ENCODE measurements around the gene P2RY14. TPM values are rescaled to one million over a fixed set of nuclear protein-coding genes. Genes with fewer than 3 reads are reported as not detected.
A peak's percentile ranks its signal among the peaks of the same experiment; 100 is the strongest.

Gene P2RY14
- total and polyA plus RNA-seq, 12 donors = 0.17 to 2.4 (median 0.57) TPM; not detected in 1

DNA sequence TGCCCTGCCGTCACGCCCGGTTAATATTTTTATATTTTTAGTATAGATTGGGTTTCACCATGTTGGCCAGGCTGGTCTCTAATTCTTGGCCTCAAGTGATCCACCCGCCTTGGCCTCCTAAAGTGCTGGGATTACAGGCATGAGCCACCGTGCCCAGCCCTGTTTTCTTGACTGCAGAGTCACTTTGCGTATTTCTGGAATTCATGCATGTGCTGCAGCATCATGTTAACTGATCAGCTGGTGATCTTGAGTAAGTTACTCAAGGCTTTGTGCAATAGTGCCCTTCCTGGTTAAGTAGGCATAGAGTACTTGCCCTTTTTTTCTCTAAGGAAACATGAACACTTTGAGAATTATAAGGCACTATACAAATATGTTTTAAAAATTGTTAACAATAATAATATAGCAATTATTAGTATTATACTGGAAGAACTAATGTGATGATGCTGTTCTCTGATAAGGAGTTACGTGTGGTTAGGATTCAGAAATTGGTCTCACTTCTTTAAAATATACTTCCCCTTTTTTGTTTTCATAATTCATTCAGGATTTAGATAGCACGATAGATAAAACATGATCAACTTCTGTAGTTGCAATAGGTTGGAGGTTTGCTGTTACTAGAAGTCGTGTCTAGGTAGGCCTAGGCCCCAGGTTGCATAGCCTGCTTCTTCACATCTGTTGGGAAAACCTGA lies 108.9 kb downstream of the P2RY14 start:
- Histone ChIP-seq H3K27me3 (no peaks in the 10 kb centered on the region), H3K4me1 (replicated peaks in 1 of 2) (no peaks in the 10 kb centered on the region), H3K36me3 (replicated peaks in 1 of 2) (no peaks in the 10 kb centered on the region), H3K4me3 (no peak overlapping the region), H3K9me3 (replicated peaks in 1 of 3) (no peaks in the 10 kb centered on the region), H3K27ac (peak overlapping the region in 2 of 5 donors; percentile 35 to 68)
- intact Hi-C loops (cut with DNase I) = loop anchor here in 1 of 2 donors (5.0 kb wide), 1 partner anchor 113 kb away; no protein-coding TSS in a partner anchor
- peak in 4 of 7 donors; percentile 30 to 57 (median 44) for DNase-seq
- 79 to 80% (median 79%) methylated on average over 9 of the region's 9 CpGs for WGBS, 4 donors
- TF ChIP-seq POLR2A (IDR thresholded peaks at IDR 0.05) = no peak
- no peak for TF ChIP-seq CTCF (IDR thresholded peaks at IDR 0.05)

DNA sequence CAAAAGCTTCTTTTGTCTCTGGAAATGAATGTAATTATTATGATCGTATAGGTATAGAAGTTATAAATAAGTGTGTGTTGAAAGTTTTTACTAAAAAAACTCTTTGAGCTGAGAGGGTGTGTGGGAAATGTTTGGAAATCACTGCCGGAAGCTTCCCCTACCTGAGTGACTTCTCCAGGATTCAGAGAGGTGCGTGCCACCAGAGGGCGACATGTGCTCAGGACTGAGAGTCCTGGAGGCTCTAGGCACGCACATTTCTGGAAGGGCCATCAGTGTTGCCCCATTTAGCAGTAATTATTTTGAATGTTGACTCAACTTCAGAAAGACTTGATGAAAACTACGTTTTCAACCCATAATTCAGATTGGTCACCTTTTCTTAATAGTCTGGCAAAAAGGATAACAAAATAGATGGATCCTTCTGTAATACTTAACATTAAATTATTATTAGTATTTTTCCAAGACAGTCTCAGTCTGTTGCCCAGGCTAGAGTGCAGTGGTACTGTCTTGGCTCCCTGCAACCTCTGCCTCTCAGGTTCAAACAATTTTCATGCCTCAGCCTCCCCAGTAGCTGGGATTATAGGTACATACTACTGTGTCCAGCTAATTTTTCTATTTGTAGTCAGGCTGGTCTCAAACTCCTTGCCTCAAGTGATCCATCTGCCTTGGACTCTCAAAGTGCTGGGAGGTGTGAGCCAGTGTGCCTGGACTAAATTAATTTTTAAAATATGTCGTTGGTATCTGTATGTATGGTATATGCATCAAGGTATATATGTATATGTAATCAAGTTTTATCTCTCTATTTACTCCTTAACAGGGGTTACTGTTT lies 109.9 kb downstream of the P2RY14 start:
- peak; percentile 78 to 93 (median 87) for DNase-seq
- no peak for TF ChIP-seq POLR2A (IDR thresholded peaks at IDR 0.05)
- peak; percentile 50 to 87 (median 76) for TF ChIP-seq CTCF (IDR thresholded peaks at IDR 0.05)

DNA sequence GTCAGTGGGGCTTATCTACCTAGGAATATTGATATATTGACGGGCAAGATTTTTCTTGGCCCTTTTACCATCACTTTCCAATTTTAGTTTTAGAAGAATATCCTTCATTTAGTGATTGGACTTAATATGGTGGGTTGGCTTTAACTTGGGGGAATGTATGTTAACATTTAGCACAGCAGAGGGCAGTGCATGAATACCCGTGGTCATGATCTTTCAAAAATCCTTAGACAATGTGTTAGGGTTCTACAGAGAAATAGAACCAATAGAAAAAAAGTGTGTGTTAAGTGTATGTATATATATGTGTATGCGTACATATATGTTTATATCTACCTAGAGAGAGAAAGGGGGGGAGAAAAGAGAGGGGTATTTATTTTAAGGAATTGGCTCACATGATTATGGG lies 112.2 kb downstream of the P2RY14 start:
- WGBS, 4 donors = 81 to 87% (median 84%) methylated on average over 3 of the region's 3 CpGs
- Histone ChIP-seq H3K27ac (no peak overlapping the region), H3K27me3 (no peaks in the 10 kb centered on the region), H3K9me3 (replicated peaks in 1 of 3) (no peaks in the 10 kb centered on the region), H3K4me3 (no peak overlapping the region), H3K36me3 (replicated peaks in 1 of 2) (no peaks in the 10 kb centered on the region), H3K4me1 (replicated peaks in 1 of 2) (no peaks in the 10 kb centered on the region)
- no peak for TF ChIP-seq POLR2A (IDR thresholded peaks at IDR 0.05)
- TF ChIP-seq CTCF (IDR thresholded peaks at IDR 0.05) = no peak
- DNase-seq = no peak
- intact Hi-C loops (cut with DNase I) = loop anchor here in 1 of 2 donors (5.0 kb wide), 1 partner anchor 116 kb away; no protein-coding TSS in a partner anchor

More for the DNA sequence above, 109.9 kb downstream of the P2RY14 start:
- WGBS, 4 donors = 19 to 28% (median 22%) methylated on average over 7 of the region's 7 CpGs
- H3K27ac ChIP-seq = peak overlapping the region in 2 of 5 donors; percentile 34 to 46
- H3K4me3 ChIP-seq = no peak overlapping the region
- intact Hi-C loops (cut with DNase I) = loop anchor here in 1 of 2 donors (5.0 kb wide), 1 partner anchor 114 kb away; no protein-coding TSS in a partner anchor
- no peaks in the 10 kb centered on the region for H3K4me1 ChIP-seq (replicated peaks in 1 of 2)
- H3K9me3 ChIP-seq (replicated peaks in 1 of 3) = no peaks in the 10 kb centered on the region
- H3K27me3 ChIP-seq = no peaks in the 10 kb centered on the region
- no peaks in the 10 kb centered on the region for H3K36me3 ChIP-seq (replicated peaks in 1 of 2)

DNA sequence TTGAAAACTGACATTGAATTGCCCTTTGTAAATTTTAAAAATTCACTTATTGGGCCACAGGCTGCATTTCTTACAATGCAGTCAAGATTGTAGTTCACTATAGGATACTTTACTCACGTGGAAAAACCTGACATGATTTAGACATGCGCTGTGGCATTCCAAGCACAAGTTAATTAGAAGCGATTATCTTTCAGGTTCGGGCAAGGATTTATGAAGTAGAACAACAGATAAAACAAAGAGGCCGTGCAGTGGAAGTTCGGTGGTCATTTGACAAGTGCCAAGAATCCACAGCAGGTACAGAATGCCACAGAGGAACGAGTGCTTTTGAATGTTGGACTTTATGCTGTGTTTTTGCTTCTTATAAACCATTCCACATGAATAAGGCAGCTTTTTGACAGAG lies 113.1 kb downstream of the P2RY14 start:
- no peaks in the 10 kb centered on the region for H3K9me3 ChIP-seq (replicated peaks in 1 of 3)
- H3K27ac ChIP-seq = no peak overlapping the region
- no peak for DNase-seq
- 75 to 88% (median 84%) methylated on average over 7 of the region's 7 CpGs for WGBS, 4 donors
- intact Hi-C loops (cut with DNase I) = loop anchor here in 1 of 2 donors (5.0 kb wide), 1 partner anchor 117 kb away; no protein-coding TSS in a partner anchor
- TF ChIP-seq POLR2A (IDR thresholded peaks at IDR 0.05) (no peak), CTCF (IDR thresholded peaks at IDR 0.05) (no peak)
- no peaks in the 10 kb centered on the region for H3K27me3 ChIP-seq
- no peaks in the 10 kb centered on the region for H3K36me3 ChIP-seq (replicated peaks in 1 of 2)
- H3K4me1 ChIP-seq (replicated peaks in 1 of 2) = no peaks in the 10 kb centered on the region
- no peak overlapping the region for H3K4me3 ChIP-seq
